ENCODE measurements around the gene PKP4. TPM values are rescaled to one million over a fixed set of nuclear protein-coding genes. Genes with fewer than 3 reads are reported as not detected.

The PKP4 gene
- total RNA-seq, 2 experiments from 2014 or later: 68.7 to 73.2 TPM

GRCh38 chr2:158686210-158686691, 229.5 kb downstream of the PKP4 start:
- H3K36me3 ChIP-seq (ENCODE audit: insufficient read depth, low read length): no peaks in the 10 kb centered on the region
- no peaks in the 10 kb centered on the region for H3K79me2 ChIP-seq (ENCODE audit: insufficient read depth, low read depth, low read length)
- H4K20me1 ChIP-seq (ENCODE audit: insufficient read depth, low read length): no peaks in the 10 kb centered on the region
- no peak overlapping the region for H3K4me3 ChIP-seq (ENCODE audit: low read depth, low read length, poor library complexity, severe bottlenecking)
- H3K9me3 ChIP-seq (ENCODE audit: low read length): no peaks in the 10 kb centered on the region
- H3K4me2 ChIP-seq (ENCODE audit: low read length): no peak overlapping the region
- no peaks in the 10 kb centered on the region for H3K4me1 ChIP-seq (ENCODE audit: insufficient read depth, low read length, poor library complexity, severe bottlenecking)
- intact Hi-C loops (cut with micrococcal nuclease; ENCODE audit: unreplicated experiment): no loop called here
- TF ChIP-seq EZH2phosphoT487 (IDR thresholded peaks at IDR 0.05; ENCODE audit: borderline replicate concordance, low read depth, low read length) (no peak), CTCF (conservative IDR thresholded peaks at IDR 0.05; ENCODE audit: low read length) (no peak)
- no peak for DNase-seq (ENCODE audit: low spot score)
- H3K9me2 ChIP-seq (ENCODE audit: insufficient read depth, low read length): no peaks in the 10 kb centered on the region
- ChIA-PET POLR2A (no interaction called here), CTCF (ENCODE audit: unreplicated experiment) (no interaction called here)
- H2AFZ ChIP-seq (ENCODE audit: low read length): no peak overlapping the region
- H3K27ac ChIP-seq (ENCODE audit: low read depth, low read length, poor library complexity, severe bottlenecking): no peak overlapping the region
- BruUV-seq (replicated peaks): no TSS peak

DNA sequence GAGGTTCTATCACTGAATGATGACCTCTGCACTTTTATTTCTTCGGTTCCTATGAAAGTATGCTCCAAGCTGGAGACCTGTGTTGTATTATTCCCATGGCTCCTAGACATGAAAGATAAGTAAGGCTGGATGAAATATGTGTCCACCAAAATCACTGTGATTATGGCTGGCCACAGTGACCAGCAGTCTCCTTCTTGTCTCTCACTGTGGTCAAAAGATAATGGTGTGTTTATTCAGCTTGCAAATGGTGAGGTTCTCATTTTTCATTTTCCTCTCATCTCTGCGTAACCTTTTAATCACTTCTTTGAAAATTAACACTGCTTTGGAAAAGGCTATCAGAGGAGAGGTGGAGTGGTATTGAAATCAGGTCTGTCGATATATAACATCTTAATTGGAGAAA, 230.6 kb downstream of the PKP4 start:
- H3K4me2 ChIP-seq (ENCODE audit: low read length): no peak overlapping the region
- H3K27ac ChIP-seq (ENCODE audit: low read depth, low read length, poor library complexity, severe bottlenecking): no peak overlapping the region
- H3K79me2 ChIP-seq (ENCODE audit: insufficient read depth, low read depth, low read length): no peaks in the 10 kb centered on the region
- ChIA-PET POLR2A (no interaction called here), CTCF (ENCODE audit: unreplicated experiment) (no interaction called here)
- no peak for DNase-seq (ENCODE audit: low spot score)
- no peaks in the 10 kb centered on the region for H3K4me1 ChIP-seq (ENCODE audit: insufficient read depth, low read length, poor library complexity, severe bottlenecking)
- H3K36me3 ChIP-seq (ENCODE audit: insufficient read depth, low read length): no peaks in the 10 kb centered on the region
- TF ChIP-seq EZH2phosphoT487 (IDR thresholded peaks at IDR 0.05; ENCODE audit: borderline replicate concordance, low read depth, low read length) (no peak), CTCF (conservative IDR thresholded peaks at IDR 0.05; ENCODE audit: low read length) (no peak)
- H3K9me3 ChIP-seq (ENCODE audit: low read length): no peaks in the 10 kb centered on the region
- H3K4me3 ChIP-seq (ENCODE audit: low read depth, low read length, poor library complexity, severe bottlenecking): no peak overlapping the region
- intact Hi-C loops (cut with micrococcal nuclease; ENCODE audit: unreplicated experiment): no loop called here
- no peaks in the 10 kb centered on the region for H4K20me1 ChIP-seq (ENCODE audit: insufficient read depth, low read length)
- H3K9me2 ChIP-seq (ENCODE audit: insufficient read depth, low read length): no peaks in the 10 kb centered on the region
- no peak overlapping the region for H2AFZ ChIP-seq (ENCODE audit: low read length)
- no TSS peak for BruUV-seq (replicated peaks)

DNA sequence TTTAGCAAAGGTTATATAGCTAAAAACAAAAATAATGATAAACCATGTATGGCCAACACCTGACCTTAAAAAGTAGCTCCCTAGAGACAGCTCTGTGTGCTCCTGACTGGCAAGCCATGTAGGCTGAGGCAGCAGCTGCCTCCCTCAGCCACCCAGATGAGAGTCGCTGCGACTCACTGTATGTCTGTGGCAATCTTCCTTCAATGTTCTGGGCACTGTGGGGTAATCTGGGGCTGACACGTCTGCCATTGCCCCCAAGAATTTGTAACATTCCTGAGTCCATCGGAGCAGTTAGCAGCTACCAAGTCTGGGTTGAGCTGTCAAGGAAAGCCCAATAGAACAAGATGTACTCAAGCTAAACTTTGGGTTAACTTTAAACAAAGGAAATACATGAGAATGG, 232.0 kb downstream of the PKP4 start:
- CTCF ChIA-PET (ENCODE audit: unreplicated experiment): no interaction called here
- Histone ChIP-seq H3K36me3 (ENCODE audit: insufficient read depth, low read length) (no peaks in the 10 kb centered on the region), H3K79me2 (ENCODE audit: insufficient read depth, low read depth, low read length) (no peaks in the 10 kb centered on the region), H3K9me2 (ENCODE audit: insufficient read depth, low read length) (no peaks in the 10 kb centered on the region), H2AFZ (ENCODE audit: low read length) (no peak overlapping the region), H3K9me3 (ENCODE audit: low read length) (no peaks in the 10 kb centered on the region), H3K27ac (ENCODE audit: low read depth, low read length, poor library complexity, severe bottlenecking) (no peak overlapping the region), H3K4me2 (ENCODE audit: low read length) (no peak overlapping the region), H3K4me3 (ENCODE audit: low read depth, low read length, poor library complexity, severe bottlenecking) (no peak overlapping the region), H4K20me1 (ENCODE audit: insufficient read depth, low read length) (no peaks in the 10 kb centered on the region), H3K4me1 (ENCODE audit: insufficient read depth, low read length, poor library complexity, severe bottlenecking) (no peaks in the 10 kb centered on the region)
- DNase-seq (ENCODE audit: low spot score): no peak
- POLR2A ChIA-PET: no interaction called here
- no TSS peak for BruUV-seq (replicated peaks)
- intact Hi-C loops (cut with micrococcal nuclease; ENCODE audit: unreplicated experiment): no loop called here
- TF ChIP-seq EZH2phosphoT487 (IDR thresholded peaks at IDR 0.05; ENCODE audit: borderline replicate concordance, low read depth, low read length) (no peak), CTCF (conservative IDR thresholded peaks at IDR 0.05; ENCODE audit: low read length) (no peak)

Data from OCI-LY7 (cell line).